Measurements from ENCODE around the gene C12orf42.

DNA sequence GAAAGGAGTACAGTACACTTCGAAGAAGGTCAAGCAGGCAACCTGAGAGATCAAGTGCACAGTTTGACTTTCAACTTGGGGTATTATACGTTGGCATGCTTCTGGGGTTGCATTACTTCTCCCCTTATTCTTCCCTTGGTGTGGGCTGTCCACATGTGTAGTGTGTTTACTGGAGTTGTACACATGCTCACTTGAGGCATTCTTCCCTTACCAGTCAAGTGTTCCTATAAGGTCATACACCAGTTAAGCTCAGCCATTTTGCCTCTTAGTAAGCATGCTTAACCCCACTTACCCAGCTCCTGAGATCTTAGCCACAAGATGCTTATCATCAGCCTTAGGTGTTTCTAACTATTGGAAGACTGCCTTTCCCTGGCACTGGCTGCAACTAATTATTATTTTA is 63.8 kb downstream of the C12orf42 start:
- no peak for TF ChIP-seq EZH2phosphoT487 (IDR thresholded peaks at IDR 0.05; ENCODE audit: insufficient read depth, low read depth)
- no peak for TF ChIP-seq EZH2 (IDR thresholded peaks at IDR 0.05; ENCODE audit: insufficient read depth, poor library complexity, severe bottlenecking)

All from GM23248 (cell line).